ENCODE measurements around the gene KLHL26.

The KLHL26 gene

DNA sequence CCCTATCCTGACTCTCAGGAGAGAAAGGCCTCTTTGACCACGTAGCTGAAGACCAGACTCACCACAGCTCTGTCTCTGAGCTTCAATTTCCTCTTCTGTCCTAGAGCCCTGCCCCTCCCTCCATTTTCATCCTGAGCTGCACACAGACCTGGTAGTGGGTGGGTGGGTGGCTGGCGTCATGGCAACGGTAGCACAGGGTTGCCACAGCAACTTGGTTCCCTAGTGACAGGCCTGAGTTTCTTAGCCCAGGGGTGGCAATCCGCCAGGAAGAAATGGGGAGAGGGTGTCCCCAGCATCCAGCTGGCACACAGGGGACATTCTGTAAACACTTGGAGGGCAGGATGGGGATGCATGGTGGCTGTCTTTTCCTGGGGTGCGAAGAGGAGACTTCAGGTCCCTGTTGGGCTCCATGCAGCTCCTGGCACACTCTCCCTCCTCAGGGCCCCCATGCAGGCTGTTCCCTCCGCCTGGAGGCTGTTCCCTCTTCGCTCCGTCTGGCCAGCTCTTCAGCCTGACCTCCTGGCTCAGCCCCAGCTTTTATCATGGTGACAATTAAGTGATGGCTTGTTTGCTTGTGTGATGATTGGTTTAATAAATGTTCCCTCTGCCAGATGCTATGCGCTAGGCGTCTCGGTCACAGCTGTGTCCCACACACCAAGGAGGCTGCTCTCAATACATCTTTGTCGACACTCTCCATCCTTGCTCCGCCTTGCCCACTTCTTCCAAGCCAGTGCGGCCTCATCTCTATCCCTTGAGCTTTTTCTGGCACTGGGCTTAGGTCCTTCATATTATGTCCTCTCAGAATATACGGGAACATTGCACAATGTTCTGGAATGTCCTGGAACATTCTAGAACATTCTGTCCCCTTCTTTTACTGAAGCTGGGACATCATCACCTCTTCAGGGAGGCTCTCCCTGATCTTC is 7.4 kb upstream of the KLHL26 start:
- H4K91ac ChIP-seq (ENCODE audit: low read depth, low read length, poor library complexity): no peak overlapping the region
- no peak overlapping the region for H3K9ac ChIP-seq (ENCODE audit: low read depth, low read length, poor library complexity)
- H2BK5ac ChIP-seq (ENCODE audit: low read length): peak overlapping the region; percentile 60
- no peak overlapping the region for H4K8ac ChIP-seq (ENCODE audit: low read depth, low read length)
- peak overlapping the region; percentile 86 for H2AK5ac ChIP-seq (ENCODE audit: low read depth, low read length)
- H3K27ac ChIP-seq (replicated peaks; ENCODE audit: low read length): no peak overlapping the region
- no peak overlapping the region for H3K4ac ChIP-seq (ENCODE audit: low read length)
- H2BK15ac ChIP-seq (ENCODE audit: low read length): peak overlapping the region; percentile 58
- no peaks in the 10 kb centered on the region for H3K36me3 ChIP-seq (replicated peaks in 1 of 2; ENCODE audit: control insufficient read depth in 2 of 2, insufficient read depth in 2 of 2, low read length in 2 of 2)
- DNase-seq (ENCODE audit: low spot score): no peak
- no peak overlapping the region for H3K4me2 ChIP-seq (ENCODE audit: insufficient read depth, low read length, poor library complexity, severe bottlenecking)
- H2BK120ac ChIP-seq (ENCODE audit: low read depth, low read length): no peak overlapping the region
- H3K23ac ChIP-seq (ENCODE audit: low read depth, low read length, poor library complexity): no peak overlapping the region
- H3K14ac ChIP-seq (ENCODE audit: low read length): peak overlapping the region; percentile 64
- peaks cover 0 to 6% (median 0%) of the 10 kb centered on the region in 3 experiments for H3K27me3 ChIP-seq (ENCODE audit: control insufficient read depth in 3 of 3, insufficient read depth in 3 of 3, low read depth in 1 of 3, low read length in 3 of 3)
- peak overlapping the region in 1 of 2 donors; percentile 11 for H3K4me3 ChIP-seq (ENCODE audit: low read length in 2 of 2)
- no CpG with 5 or more reads among the region's 15 CpGs for WGBS, 2 donors (ENCODE audit: extremely low coverage in 2 of 2, insufficient read length in 2 of 2, insufficient replicate concordance in 1 of 2)
- no peak overlapping the region for H2AFZ ChIP-seq (ENCODE audit: low read length)
- H3K79me1 ChIP-seq (ENCODE audit: low read depth, low read length): no peaks in the 10 kb centered on the region
- H3K18ac ChIP-seq (ENCODE audit: low read length): peak overlapping the region; percentile 57
- H3K9me3 ChIP-seq (replicated peaks in 1 of 2; ENCODE audit: control insufficient read depth in 2 of 2, insufficient read depth in 1 of 2, low read depth in 1 of 2, low read length in 2 of 2): no peaks in the 10 kb centered on the region
- peak overlapping the region; percentile 58 for H2BK12ac ChIP-seq (ENCODE audit: low read length)
- H3K4me1 ChIP-seq (ENCODE audit: control insufficient read depth in 2 of 2, insufficient read depth in 1 of 2, low read depth in 1 of 2, low read length in 2 of 2): peaks cover 8 to 10% of the 10 kb centered on the region in 2 donors

DNA sequence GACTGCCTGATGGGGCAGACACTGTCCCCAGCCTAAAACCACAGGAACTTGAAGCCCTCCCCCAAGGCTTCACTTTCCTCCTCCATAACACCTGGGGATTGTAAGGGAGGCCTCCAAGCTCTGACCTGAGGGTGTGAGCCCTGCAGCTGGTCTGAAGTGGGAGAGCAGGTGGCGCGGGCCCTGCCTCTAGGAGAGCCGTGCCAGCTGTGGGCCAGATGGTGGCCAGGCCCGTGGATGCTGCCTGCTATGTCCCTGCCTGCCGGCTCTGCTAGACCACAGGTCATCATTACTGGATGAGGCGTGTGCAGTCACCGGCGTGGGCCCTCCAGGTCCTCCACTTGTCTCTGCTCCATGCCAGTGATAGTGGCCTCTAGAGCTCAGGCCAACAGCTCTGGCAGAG is 3.5 kb upstream of the KLHL26 start:
- Histone ChIP-seq H3K4me2 (ENCODE audit: insufficient read depth, low read length, poor library complexity, severe bottlenecking) (no peak overlapping the region), H3K18ac (ENCODE audit: low read length) (no peak overlapping the region), H3K4me1 (ENCODE audit: control insufficient read depth in 2 of 2, insufficient read depth in 1 of 2, low read depth in 1 of 2, low read length in 2 of 2) (peaks cover 15 to 32% of the 10 kb centered on the region in 2 donors), H3K14ac (ENCODE audit: low read length) (no peak overlapping the region), H2BK12ac (ENCODE audit: low read length) (peak overlapping the region; percentile 7), H2BK5ac (ENCODE audit: low read length) (peak overlapping the region; percentile 60), H4K8ac (ENCODE audit: low read depth, low read length) (no peak overlapping the region), H3K4ac (ENCODE audit: low read length) (no peak overlapping the region), H3K9me3 (replicated peaks in 1 of 2; ENCODE audit: control insufficient read depth in 2 of 2, insufficient read depth in 1 of 2, low read depth in 1 of 2, low read length in 2 of 2) (no peaks in the 10 kb centered on the region), H3K79me1 (ENCODE audit: low read depth, low read length) (peaks cover 7% of the 10 kb centered on the region), H2BK120ac (ENCODE audit: low read depth, low read length) (no peak overlapping the region), H3K36me3 (replicated peaks in 1 of 2; ENCODE audit: control insufficient read depth in 2 of 2, insufficient read depth in 2 of 2, low read length in 2 of 2) (no peaks in the 10 kb centered on the region), H3K23ac (ENCODE audit: low read depth, low read length, poor library complexity) (peak overlapping the region; percentile 16), H3K9ac (ENCODE audit: low read depth, low read length, poor library complexity) (no peak overlapping the region), H3K4me3 (ENCODE audit: low read length in 2 of 2) (peak overlapping the region in 1 of 2 donors; percentile 62), H3K27me3 (ENCODE audit: control insufficient read depth in 3 of 3, insufficient read depth in 3 of 3, low read depth in 1 of 3, low read length in 3 of 3) (peaks cover 0 to 9% (median 0%) of the 10 kb centered on the region in 3 experiments), H3K27ac (replicated peaks; ENCODE audit: low read length) (no peak overlapping the region), H2AFZ (ENCODE audit: low read length) (no peak overlapping the region), H2AK5ac (ENCODE audit: low read depth, low read length) (peak overlapping the region; percentile 60), H4K91ac (ENCODE audit: low read depth, low read length, poor library complexity) (no peak overlapping the region), H2BK15ac (ENCODE audit: low read length) (peak overlapping the region; percentile 85)
- WGBS, 2 donors (ENCODE audit: extremely low coverage in 2 of 2, insufficient read length in 2 of 2, insufficient replicate concordance in 1 of 2): no CpG with 5 or more reads among the region's 8 CpGs
- no peak for DNase-seq (ENCODE audit: low spot score)

DNA sequence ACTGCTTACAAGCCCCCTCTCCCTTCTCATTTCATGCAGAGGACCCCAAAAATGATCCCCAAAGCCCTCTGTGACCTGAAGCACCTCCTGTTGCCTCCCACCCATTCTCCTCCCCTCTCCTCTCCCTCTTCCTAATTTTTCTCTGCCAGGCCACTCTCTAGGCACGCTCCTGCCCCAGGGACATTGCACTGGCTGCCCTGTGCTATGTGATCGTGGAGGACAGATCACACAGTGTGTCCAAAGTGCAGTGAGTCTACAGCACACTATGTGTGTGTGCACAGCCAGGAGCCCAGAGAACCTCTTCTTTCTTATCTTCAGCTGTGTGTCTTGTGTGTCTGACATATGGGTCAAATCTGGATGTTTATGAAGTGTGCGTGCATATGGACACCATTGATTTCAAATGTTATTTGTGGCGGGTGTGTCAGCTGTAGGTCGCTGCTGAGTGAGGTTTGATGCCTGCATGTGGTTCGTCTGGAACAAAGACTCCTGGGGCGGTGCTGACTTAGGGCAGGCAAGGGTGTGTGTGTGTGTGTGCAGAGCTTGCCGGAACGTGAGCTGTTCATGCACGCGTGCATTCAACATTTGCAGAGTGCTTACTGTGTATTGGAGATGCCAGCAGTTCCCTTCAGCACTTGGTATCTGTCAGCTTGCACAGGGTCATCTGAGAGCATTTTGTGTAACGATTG is 2.1 kb upstream of the KLHL26 start:
- Histone ChIP-seq H3K4me2 (ENCODE audit: insufficient read depth, low read length, poor library complexity, severe bottlenecking) (no peak overlapping the region), H3K18ac (ENCODE audit: low read length) (peak overlapping the region; percentile 7), H2BK15ac (ENCODE audit: low read length) (no peak overlapping the region), H4K8ac (ENCODE audit: low read depth, low read length) (no peak overlapping the region), H3K4ac (ENCODE audit: low read length) (no peak overlapping the region), H4K91ac (ENCODE audit: low read depth, low read length, poor library complexity) (no peak overlapping the region), H2BK5ac (ENCODE audit: low read length) (no peak overlapping the region), H2AK5ac (ENCODE audit: low read depth, low read length) (no peak overlapping the region), H3K14ac (ENCODE audit: low read length) (no peak overlapping the region), H3K4me1 (ENCODE audit: control insufficient read depth in 2 of 2, insufficient read depth in 1 of 2, low read depth in 1 of 2, low read length in 2 of 2) (peaks cover 7 to 22% of the 10 kb centered on the region in 2 donors), H3K36me3 (replicated peaks in 1 of 2; ENCODE audit: control insufficient read depth in 2 of 2, insufficient read depth in 2 of 2, low read length in 2 of 2) (no peaks in the 10 kb centered on the region), H3K23ac (ENCODE audit: low read depth, low read length, poor library complexity) (no peak overlapping the region), H2BK12ac (ENCODE audit: low read length) (no peak overlapping the region), H3K9me3 (replicated peaks in 1 of 2; ENCODE audit: control insufficient read depth in 2 of 2, insufficient read depth in 1 of 2, low read depth in 1 of 2, low read length in 2 of 2) (no peaks in the 10 kb centered on the region), H3K79me1 (ENCODE audit: low read depth, low read length) (peaks cover 9% of the 10 kb centered on the region), H2AFZ (ENCODE audit: low read length) (peak overlapping the region; percentile 71), H3K9ac (ENCODE audit: low read depth, low read length, poor library complexity) (no peak overlapping the region), H2BK120ac (ENCODE audit: low read depth, low read length) (no peak overlapping the region), H3K4me3 (ENCODE audit: low read length in 2 of 2) (peak overlapping the region in 1 of 2 donors; percentile 7), H3K27me3 (ENCODE audit: control insufficient read depth in 3 of 3, insufficient read depth in 3 of 3, low read depth in 1 of 3, low read length in 3 of 3) (peaks cover 0 to 9% (median 0%) of the 10 kb centered on the region in 3 experiments), H3K27ac (replicated peaks; ENCODE audit: low read length) (no peak overlapping the region)
- DNase-seq (ENCODE audit: low spot score): no peak
- no CpG with 5 or more reads among the region's 12 CpGs for WGBS, 2 donors (ENCODE audit: extremely low coverage in 2 of 2, insufficient read length in 2 of 2, insufficient replicate concordance in 1 of 2)

DNA sequence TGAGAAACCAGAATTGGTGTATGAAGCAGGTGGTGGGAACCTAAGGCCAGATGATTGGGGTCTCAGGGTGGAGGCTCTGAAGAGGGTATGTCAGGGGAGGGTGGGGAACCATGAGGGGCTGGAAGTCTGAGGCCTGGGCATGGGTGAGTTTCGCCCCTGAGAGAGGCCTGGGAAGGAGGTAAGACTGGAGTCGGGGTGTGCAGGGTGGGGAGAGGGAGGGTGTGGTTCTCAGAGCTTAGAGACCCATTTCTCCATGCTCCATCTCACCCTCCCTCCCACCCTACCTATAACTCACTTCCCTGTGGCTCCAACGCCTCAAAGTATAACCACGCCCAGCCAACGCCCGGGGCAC is 1.0 kb upstream of the KLHL26 start:
- H3K4ac ChIP-seq (ENCODE audit: low read length): no peak overlapping the region
- peaks cover 7 to 22% of the 10 kb centered on the region in 2 donors for H3K4me1 ChIP-seq (ENCODE audit: control insufficient read depth in 2 of 2, insufficient read depth in 1 of 2, low read depth in 1 of 2, low read length in 2 of 2)
- peak overlapping the region; percentile 24 for H2BK5ac ChIP-seq (ENCODE audit: low read length)
- H2AK5ac ChIP-seq (ENCODE audit: low read depth, low read length): peak overlapping the region; percentile 37
- H2BK120ac ChIP-seq (ENCODE audit: low read depth, low read length): no peak overlapping the region
- H3K4me2 ChIP-seq (ENCODE audit: insufficient read depth, low read length, poor library complexity, severe bottlenecking): peak overlapping the region; percentile 11
- no peak overlapping the region for H3K27ac ChIP-seq (replicated peaks; ENCODE audit: low read length)
- H3K36me3 ChIP-seq (replicated peaks in 1 of 2; ENCODE audit: control insufficient read depth in 2 of 2, insufficient read depth in 2 of 2, low read length in 2 of 2): peaks cover 0 to 6% of the 10 kb centered on the region in 2 donors
- no peak overlapping the region for H3K23ac ChIP-seq (ENCODE audit: low read depth, low read length, poor library complexity)
- H3K9ac ChIP-seq (ENCODE audit: low read depth, low read length, poor library complexity): no peak overlapping the region
- no peak overlapping the region for H3K14ac ChIP-seq (ENCODE audit: low read length)
- peaks cover 9% of the 10 kb centered on the region for H3K79me1 ChIP-seq (ENCODE audit: low read depth, low read length)
- peak overlapping the region; percentile 67 for H2BK15ac ChIP-seq (ENCODE audit: low read length)
- peaks cover 0 to 9% (median 0%) of the 10 kb centered on the region in 3 experiments for H3K27me3 ChIP-seq (ENCODE audit: control insufficient read depth in 3 of 3, insufficient read depth in 3 of 3, low read depth in 1 of 3, low read length in 3 of 3)
- H4K91ac ChIP-seq (ENCODE audit: low read depth, low read length, poor library complexity): no peak overlapping the region
- H4K8ac ChIP-seq (ENCODE audit: low read depth, low read length): no peak overlapping the region
- no peaks in the 10 kb centered on the region for H3K9me3 ChIP-seq (replicated peaks in 1 of 2; ENCODE audit: control insufficient read depth in 2 of 2, insufficient read depth in 1 of 2, low read depth in 1 of 2, low read length in 2 of 2)
- no CpG with 5 or more reads among the region's 6 CpGs for WGBS, 2 donors (ENCODE audit: extremely low coverage in 2 of 2, insufficient read length in 2 of 2, insufficient replicate concordance in 1 of 2)
- DNase-seq (ENCODE audit: low spot score): no peak
- peak overlapping the region in 1 of 2 donors; percentile 96 for H3K4me3 ChIP-seq (ENCODE audit: low read length in 2 of 2)
- peak overlapping the region; percentile 87 for H2AFZ ChIP-seq (ENCODE audit: low read length)
- H3K18ac ChIP-seq (ENCODE audit: low read length): no peak overlapping the region
- H2BK12ac ChIP-seq (ENCODE audit: low read length): no peak overlapping the region

Measured in neuronal stem cell (in vitro differentiated cells).